ENCODE results near the gene ALKBH1.
"Not testable (repeated sequence)": the region's sequence is repeated elsewhere in the genome, so short reads cannot be mapped to it uniquely, and the experiment has no call there.

ALKBH1 gene

DNA sequence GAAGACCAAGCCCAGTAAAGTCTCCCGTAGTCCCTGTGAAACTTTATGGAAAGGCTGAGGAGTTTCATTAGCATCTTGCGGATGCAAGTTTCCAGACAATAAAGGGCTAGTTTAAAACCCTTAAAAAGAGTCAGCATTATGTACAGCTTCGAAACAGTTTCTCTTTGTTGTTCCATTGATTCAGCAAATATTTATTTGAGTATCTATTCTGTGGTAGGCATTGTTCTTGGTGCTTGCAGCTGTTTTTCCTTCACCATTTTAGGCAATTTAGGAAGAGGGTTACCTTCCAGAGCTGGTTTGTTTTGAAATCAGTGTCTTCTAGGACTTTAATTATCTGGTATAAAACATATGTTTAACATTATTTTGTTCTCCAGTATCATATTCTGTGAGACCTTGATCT, 1.6 kb upstream of the ALKBH1 start:
- Mint-ChIP-seq H3K36me3 (peaks cover 9 to 20% of the 10 kb centered on the region in 2 donors), H3K27ac (no peak overlapping the region), H3K27me3 (no peaks in the 10 kb centered on the region), H3K4me3 (peak overlapping the region; percentile 86 to 92), H3K4me1 (peaks cover 13 to 39% of the 10 kb centered on the region in 2 donors), H3K9me3 (no peaks in the 10 kb centered on the region)
- DNase-seq (no peak), ATAC-seq (replicated peaks) (no peak)

DNA sequence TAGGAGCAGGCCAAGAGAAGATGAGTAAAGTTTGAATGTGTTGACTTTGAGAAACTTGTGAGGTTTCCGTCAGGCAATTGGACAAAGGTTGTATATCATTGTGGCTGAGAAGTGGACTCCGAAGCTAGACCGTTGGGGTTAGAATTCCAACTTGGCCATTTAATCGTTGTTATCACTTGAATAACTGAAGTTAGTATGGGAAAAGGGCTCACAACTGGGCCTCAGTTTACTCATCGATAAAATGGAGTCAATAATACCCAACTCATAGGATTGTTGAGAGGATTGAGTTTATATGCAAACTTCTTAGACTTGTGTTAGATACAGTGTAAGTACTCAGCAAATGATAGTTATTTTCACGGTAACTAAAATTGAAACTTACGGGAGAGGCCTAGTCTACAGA, 926 bp upstream of the ALKBH1 start:
- Mint-ChIP-seq H3K4me1 (peaks cover 13 to 39% of the 10 kb centered on the region in 2 donors), H3K27ac (peak overlapping the region; percentile 95), H3K36me3 (peaks cover 9 to 20% of the 10 kb centered on the region in 2 donors), H3K27me3 (no peaks in the 10 kb centered on the region), H3K4me3 (peak overlapping the region; percentile 86 to 92), H3K9me3 (no peaks in the 10 kb centered on the region)
- ATAC-seq (replicated peaks), result no peak
- DNase-seq, result no peak

DNA sequence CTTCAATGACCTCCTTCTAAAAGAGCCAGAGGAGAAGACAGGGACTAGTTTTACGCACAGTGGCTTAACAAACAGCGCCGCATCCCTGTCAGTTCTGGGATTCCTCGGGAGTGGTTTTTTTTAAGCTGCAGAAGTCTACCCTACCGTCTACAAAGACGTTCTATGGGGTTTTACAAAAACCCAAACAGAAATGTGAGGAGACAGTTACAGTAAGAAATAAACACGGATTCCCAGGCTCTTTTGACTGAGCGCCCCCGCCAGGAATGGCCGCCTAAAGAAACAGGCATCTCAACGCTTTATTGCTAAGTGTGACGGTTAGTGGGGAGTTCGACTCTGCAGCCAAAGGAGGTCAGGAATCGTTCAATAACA, 484 bp downstream of the ALKBH1 start:
- Mint-ChIP-seq H3K4me3 (peak overlapping the region; percentile 86 to 92), H3K27ac (peak overlapping the region; percentile 95), H3K27me3 (no peaks in the 10 kb centered on the region), H3K4me1 (peaks cover 13 to 39% of the 10 kb centered on the region in 2 donors), H3K36me3 (peaks cover 6 to 16% of the 10 kb centered on the region in 2 donors), H3K9me3 (no peaks in the 10 kb centered on the region)
- ATAC-seq (replicated peaks) (peak; percentile 33 to 35), DNase-seq (no peak)

DNA sequence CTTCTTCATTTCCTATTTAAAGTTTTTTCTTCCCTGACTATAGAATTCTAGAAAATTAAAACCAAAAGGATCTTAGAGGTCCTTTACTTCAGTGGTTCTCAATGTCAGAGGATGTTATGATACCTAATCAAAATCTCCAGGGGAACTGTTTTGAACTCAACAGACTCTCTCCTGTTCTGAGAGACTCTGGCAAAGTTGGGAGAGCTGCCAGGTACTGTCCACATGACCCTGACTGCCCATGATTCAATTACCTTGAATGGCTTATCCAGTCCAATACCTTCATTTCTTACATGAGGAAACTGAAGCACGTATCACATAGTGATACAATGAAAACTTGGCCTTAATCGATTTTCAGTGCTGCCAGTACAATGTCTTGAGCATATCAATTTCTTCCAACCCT, 16.6 kb downstream of the ALKBH1 start:
- no peak for ATAC-seq (replicated peaks)
- Mint-ChIP-seq H3K36me3 (peaks cover 33 to 54% of the 10 kb centered on the region in 2 donors), H3K27ac (no peak overlapping the region), H3K27me3 (no peaks in the 10 kb centered on the region), H3K4me3 (no peak overlapping the region), H3K9me3 (no peaks in the 10 kb centered on the region), H3K4me1 (no peaks in the 10 kb centered on the region)
- no peak for DNase-seq

DNA sequence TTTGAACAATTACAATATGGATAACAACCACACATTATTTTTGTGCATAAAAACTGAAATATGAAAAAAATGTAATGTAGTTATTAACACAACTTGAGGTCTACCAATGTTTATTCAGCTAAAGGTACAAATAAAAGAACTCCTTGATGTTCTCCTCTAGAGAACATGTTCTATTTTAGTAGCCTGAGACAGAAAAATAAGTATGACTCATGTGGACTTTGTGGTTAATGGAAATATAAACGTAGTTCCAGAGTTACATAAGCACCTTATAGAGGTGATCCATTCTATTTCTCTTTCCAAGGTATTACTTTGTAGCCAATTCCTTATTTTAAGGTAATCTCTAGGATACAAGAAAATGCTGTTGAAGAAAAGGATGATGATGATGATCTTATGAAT, 25.7 kb downstream of the ALKBH1 start:
- Mint-ChIP-seq H3K9me3 (no peaks in the 10 kb centered on the region), H3K4me1 (peaks cover 2 to 6% of the 10 kb centered on the region in 2 donors), H3K27me3 (no peaks in the 10 kb centered on the region), H3K4me3 (no peak overlapping the region), H3K36me3 (peaks cover 33 to 47% of the 10 kb centered on the region in 2 donors), H3K27ac (no peak overlapping the region)
- ATAC-seq (replicated peaks), result no peak
- DNase-seq, result no peak

DNA sequence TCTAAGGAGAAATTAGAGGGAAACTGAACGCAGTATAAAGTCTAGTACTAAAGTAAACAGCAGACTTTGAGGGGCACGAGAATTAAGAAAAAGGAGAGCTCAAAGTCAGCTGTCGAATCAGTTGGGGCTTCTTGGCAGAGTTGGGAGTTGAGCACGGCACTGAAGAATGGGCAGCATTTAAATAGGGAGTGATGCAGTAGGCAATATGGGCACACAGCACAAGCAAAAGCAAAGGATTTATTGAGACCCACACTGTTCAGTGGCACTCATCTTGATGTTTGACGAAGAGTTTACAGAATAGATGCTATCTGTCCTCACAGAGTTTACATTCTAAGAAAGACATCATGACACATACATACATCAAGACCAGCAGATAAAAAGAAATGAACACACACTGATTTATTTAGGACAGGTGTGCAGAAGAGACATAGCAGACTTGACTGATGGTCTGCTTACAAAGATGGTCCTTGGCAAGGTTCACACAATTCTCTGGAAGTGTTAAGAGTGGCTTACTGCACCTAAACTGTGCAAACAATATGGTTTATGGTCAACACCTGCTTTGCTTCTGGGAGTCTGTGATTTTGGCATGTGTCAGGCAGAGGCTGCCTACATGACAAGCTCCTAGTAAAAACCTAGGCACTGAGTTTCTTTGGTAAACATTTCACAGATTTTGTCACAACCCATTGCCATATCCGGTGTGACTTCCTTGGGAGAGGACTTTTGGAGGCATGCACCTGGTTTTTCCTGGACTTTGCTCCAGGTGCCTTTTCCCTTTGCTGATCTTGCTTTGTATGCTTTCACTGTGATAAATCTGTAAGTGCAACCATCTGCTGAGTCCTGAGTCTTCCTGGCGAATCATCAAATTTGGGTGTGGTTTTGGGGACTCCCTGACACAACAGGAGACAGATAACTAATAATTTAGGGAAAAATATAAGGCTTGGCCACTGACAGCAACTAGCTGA, 26.3 kb downstream of the ALKBH1 start:
- Mint-ChIP-seq H3K27ac (no peak overlapping the region), H3K36me3 (peaks cover 32 to 44% of the 10 kb centered on the region in 2 donors), H3K4me3 (no peak overlapping the region), H3K4me1 (peaks cover 2 to 6% of the 10 kb centered on the region in 2 donors), H3K9me3 (no peaks in the 10 kb centered on the region), H3K27me3 (no peaks in the 10 kb centered on the region)
- DNase-seq (no peak), ATAC-seq (replicated peaks) (no peak)

DNA sequence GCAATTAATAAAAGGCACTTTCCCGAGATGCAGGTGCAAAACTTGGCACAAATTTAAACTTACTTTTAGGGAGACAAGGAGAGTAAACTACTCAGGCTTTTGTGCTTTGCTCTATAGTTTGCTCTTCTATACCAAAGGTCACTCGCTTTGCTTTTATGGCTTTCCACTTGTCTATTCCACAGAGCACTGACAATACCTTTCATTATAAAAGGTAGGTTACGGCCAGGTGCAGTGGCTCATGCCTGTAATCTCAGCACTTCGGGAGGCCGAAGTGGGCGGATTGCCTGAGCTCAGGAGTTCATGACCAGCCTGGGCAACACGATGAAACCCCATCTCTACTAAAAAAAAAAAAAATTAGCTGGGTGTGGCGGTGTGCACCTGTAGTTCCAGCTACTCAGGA, 32.9 kb downstream of the ALKBH1 start:
- H3K27me3 Mint-ChIP-seq, result no peaks in the 10 kb centered on the region
- H3K27ac Mint-ChIP-seq, result no peak overlapping the region
- no peaks in the 10 kb centered on the region for H3K9me3 Mint-ChIP-seq
- H3K36me3 Mint-ChIP-seq, result peaks cover 35 to 56% of the 10 kb centered on the region in 2 donors
- no peak for ATAC-seq (replicated peaks)
- no peak overlapping the region for H3K4me3 Mint-ChIP-seq
- no peak for DNase-seq
- H3K4me1 Mint-ChIP-seq, result no peaks in the 10 kb centered on the region

DNA sequence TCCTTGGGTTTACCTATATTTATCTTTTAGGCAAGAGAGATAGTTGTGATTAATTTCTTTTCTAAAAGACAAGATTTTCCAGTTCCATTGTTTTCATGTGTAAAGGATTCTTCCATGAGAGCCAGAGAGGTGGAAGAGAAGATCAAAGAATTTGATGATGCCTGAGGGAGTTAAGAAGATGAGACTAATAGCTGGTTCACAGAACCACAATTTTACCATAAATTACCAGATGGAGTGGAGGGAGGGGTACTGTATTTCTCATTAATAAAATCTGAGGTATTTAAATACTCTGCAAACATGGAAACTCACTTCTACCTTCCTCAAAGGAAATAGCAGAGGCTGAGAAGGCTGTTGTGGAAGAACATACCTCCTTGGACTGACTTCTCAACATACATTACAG, 34.6 kb downstream of the ALKBH1 start:
- no peaks in the 10 kb centered on the region for H3K9me3 Mint-ChIP-seq
- H3K27me3 Mint-ChIP-seq, result no peaks in the 10 kb centered on the region
- peaks cover 27 to 47% of the 10 kb centered on the region in 2 donors for H3K36me3 Mint-ChIP-seq
- ATAC-seq (replicated peaks) (no peak), DNase-seq (no peak)
- H3K4me3 Mint-ChIP-seq, result no peak overlapping the region
- H3K4me1 Mint-ChIP-seq, result peaks cover 0 to 2% of the 10 kb centered on the region in 2 donors
- H3K27ac Mint-ChIP-seq, result no peak overlapping the region

DNA sequence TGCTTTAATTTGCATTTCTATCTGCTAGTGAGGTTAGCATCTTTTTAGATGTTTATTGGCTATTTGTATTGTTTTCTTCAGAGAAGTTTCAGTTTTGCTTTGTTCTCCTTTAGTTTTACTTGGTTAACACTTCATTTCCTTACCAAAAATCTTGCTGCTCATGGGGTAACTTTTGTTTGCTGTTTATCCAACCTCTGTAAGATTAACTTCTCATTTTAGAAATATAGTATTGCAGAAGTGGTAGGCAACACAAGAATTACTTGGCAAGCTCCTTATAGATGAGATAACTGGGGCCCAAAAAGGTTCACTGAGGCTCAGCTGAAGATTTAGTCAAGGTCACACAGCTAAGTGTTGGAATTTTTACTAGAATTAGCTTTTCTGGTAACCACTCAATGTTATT, 40.5 kb downstream of the ALKBH1 start:
- no peak overlapping the region for H3K4me3 Mint-ChIP-seq
- H3K27me3 Mint-ChIP-seq, result no peaks in the 10 kb centered on the region
- no peak for ATAC-seq (replicated peaks)
- H3K9me3 Mint-ChIP-seq, result no peaks in the 10 kb centered on the region
- no peak for DNase-seq
- peaks cover 0 to 7% of the 10 kb centered on the region in 2 donors for H3K36me3 Mint-ChIP-seq
- peaks cover 0 to 2% of the 10 kb centered on the region in 2 donors for H3K4me1 Mint-ChIP-seq
- H3K27ac Mint-ChIP-seq, result no peak overlapping the region

DNA sequence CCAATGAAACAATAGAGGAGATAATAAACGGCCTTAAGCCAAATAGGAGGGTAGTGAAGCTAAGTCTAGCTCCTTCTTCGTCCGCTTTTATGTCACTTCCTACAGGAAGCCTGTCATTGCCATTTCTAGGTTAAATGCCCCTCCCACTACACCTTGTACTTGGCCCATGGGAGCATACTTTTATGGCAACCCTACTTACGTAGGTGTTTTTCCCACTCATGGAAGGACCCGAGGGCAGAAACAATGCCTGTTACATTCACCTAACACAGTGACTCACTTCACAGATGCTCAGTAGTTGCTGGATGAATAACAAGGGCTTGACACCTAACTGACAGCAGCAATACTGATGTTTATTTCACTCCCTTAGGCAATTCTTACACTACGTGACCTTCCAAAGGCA, 44.5 kb downstream of the ALKBH1 start:
- H3K36me3 Mint-ChIP-seq, result no peaks in the 10 kb centered on the region
- no peaks in the 10 kb centered on the region for H3K27me3 Mint-ChIP-seq
- H3K9me3 Mint-ChIP-seq, result no peaks in the 10 kb centered on the region
- peaks cover 0 to under 1% of the 10 kb centered on the region in 2 donors for H3K4me1 Mint-ChIP-seq
- DNase-seq (no peak), ATAC-seq (replicated peaks) (no peak)
- no peak overlapping the region for H3K4me3 Mint-ChIP-seq
- H3K27ac Mint-ChIP-seq, result no peak overlapping the region

DNA sequence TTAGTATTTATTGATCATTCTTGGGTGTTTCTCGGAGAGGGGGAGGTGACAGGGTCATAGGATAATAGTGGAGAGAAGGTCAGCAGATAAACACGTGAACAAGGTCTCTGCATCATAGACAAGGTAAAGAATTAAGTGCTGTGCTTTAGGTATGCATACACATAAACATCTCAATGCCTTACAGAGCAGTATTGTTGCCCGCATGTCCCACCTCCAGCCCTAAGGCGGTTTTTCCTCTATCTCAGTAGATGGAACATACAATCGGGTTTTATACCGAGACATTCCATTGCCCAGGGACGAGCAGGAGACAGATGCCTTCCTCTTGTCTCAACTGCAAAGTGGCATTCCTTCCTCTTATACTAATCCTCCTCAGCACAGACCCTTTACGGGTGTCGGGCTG, 46.3 kb downstream of the ALKBH1 start:
- not testable (repeated sequence) for H3K4me3 Mint-ChIP-seq; H3K27ac Mint-ChIP-seq; H3K4me1 Mint-ChIP-seq; H3K27me3 Mint-ChIP-seq; DNase-seq; H3K9me3 Mint-ChIP-seq; ATAC-seq (replicated peaks); H3K36me3 Mint-ChIP-seq

DNA sequence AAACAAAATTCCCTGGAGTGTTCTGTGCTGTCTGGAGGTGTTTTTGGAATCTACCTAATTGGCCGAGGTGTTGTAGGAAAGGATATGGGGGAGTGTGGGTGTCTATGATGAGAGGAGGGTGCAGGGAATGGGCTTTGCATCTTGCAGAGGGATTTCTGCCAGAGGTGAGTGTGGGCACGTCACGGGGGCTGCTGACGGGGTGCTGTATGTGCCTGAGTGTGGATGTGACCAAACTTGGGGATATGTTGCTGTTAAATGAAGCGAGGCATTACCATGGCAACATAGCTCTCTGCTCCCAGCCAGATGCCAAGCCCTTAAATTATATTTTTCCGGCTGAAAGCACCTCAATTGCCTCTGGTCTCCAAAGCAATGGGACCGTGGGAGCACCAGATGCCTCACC, 47.1 kb downstream of the ALKBH1 start:
- H3K9me3 Mint-ChIP-seq, result no peaks in the 10 kb centered on the region
- no peak overlapping the region for H3K27ac Mint-ChIP-seq
- H3K4me1 Mint-ChIP-seq, result peaks cover 2 to 5% of the 10 kb centered on the region in 2 donors
- no peak for DNase-seq
- H3K27me3 Mint-ChIP-seq, result no peaks in the 10 kb centered on the region
- no peak overlapping the region for H3K4me3 Mint-ChIP-seq
- H3K36me3 Mint-ChIP-seq, result no peaks in the 10 kb centered on the region
- no peak for ATAC-seq (replicated peaks)

DNA sequence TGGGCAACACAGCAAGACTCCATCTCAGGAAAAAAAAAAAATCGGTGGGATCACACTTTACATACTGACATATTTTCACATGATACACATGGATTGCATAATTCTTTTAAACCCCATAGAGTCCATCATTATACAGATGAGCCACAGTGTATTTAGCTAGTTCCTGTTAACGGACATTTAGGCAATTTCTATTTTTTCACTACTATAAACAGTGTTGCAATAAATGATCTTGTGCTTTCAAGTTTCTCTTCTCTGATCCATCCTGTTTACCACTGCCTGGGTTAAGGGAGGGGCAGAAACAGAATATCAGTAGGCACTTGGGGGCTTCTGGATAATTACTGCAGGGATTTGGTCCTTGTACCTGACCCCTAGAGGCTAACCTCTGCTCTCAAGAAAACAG, 48.0 kb downstream of the ALKBH1 start:
- DNase-seq, result no peak
- Mint-ChIP-seq H3K27me3 (no peaks in the 10 kb centered on the region), H3K4me3 (no peak overlapping the region), H3K27ac (no peak overlapping the region), H3K36me3 (no peaks in the 10 kb centered on the region), H3K4me1 (peaks cover 2 to 5% of the 10 kb centered on the region in 2 donors), H3K9me3 (no peaks in the 10 kb centered on the region)
- ATAC-seq (replicated peaks), result no peak

DNA sequence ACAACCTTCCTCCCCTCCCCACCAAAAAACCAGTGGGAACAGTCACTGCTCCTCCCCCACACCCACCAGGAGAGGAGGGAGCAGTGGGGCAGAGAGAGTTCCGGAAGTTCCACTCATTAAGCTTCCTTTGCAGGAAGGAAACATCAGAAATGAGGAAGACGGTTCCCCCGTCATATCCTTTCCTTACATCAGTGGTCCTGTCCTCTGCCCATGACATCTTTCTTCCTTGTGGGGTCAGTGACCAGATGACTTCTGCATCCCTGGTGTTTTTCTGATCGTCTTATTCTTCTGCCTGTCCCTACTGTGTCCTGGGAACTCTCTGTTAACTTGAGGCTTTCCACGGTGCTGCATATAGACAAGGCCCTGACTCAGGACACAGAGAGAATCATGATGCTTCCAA, 50.5 kb downstream of the ALKBH1 start:
- no peaks in the 10 kb centered on the region for H3K36me3 Mint-ChIP-seq
- H3K9me3 Mint-ChIP-seq, result no peaks in the 10 kb centered on the region
- DNase-seq, result no peak
- no peak overlapping the region for H3K4me3 Mint-ChIP-seq
- no peaks in the 10 kb centered on the region for H3K27me3 Mint-ChIP-seq
- H3K27ac Mint-ChIP-seq, result no peak overlapping the region
- peak in 1 of 2 donors; percentile 23 for ATAC-seq (replicated peaks)
- H3K4me1 Mint-ChIP-seq, result peaks cover 5 to 7% of the 10 kb centered on the region in 2 donors

DNA sequence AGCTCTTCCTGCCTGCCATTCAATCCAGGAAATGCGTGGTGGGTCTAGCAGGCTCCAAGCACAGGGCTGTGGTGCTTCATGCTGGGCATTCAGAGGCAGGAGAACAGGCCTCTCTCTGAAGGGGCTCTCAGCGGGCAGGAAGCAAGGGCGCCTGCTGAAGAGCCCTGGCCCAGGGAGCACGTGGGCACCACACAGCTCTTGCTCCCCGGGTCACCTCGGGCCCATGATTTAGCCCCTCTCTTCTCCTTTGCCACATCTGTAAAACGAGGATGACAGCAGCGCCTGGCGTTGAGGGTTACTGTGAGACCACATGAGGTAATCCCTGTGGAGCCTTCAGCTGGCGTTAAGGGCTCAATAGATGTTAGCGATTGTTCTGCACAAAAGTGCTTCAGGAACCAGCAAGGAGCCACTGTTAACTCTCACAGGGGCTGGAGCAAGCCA, 53.8 kb downstream of the ALKBH1 start:
- peaks cover 5 to 7% of the 10 kb centered on the region in 2 donors for H3K4me1 Mint-ChIP-seq
- no peaks in the 10 kb centered on the region for H3K9me3 Mint-ChIP-seq
- no peak overlapping the region for H3K27ac Mint-ChIP-seq
- H3K4me3 Mint-ChIP-seq, result no peak overlapping the region
- ATAC-seq (replicated peaks) (no peak), DNase-seq (no peak)
- H3K27me3 Mint-ChIP-seq, result no peaks in the 10 kb centered on the region
- no peaks in the 10 kb centered on the region for H3K36me3 Mint-ChIP-seq

Data from stimulated activated naive B cell treated with anti-CD40 and anti-IgM and Interleukin-4, amounts not matched to agents 10 μg/mL and 1 μg/mL and 100 μg/mL, for 72 hours (primary cell).